ENCODE results near the gene BATF.

GRCh38 chr14:75551021-75551420, 28.8 kb downstream of the BATF start:
- TF ChIP-seq CTCF (IDR thresholded peaks at IDR 0.05) (no peak), POLR2AphosphoS5 (IDR thresholded peaks at IDR 0.05; ENCODE audit: low read depth, low read length) (no peak)
- TF ChIP-seq, protein P1, sequence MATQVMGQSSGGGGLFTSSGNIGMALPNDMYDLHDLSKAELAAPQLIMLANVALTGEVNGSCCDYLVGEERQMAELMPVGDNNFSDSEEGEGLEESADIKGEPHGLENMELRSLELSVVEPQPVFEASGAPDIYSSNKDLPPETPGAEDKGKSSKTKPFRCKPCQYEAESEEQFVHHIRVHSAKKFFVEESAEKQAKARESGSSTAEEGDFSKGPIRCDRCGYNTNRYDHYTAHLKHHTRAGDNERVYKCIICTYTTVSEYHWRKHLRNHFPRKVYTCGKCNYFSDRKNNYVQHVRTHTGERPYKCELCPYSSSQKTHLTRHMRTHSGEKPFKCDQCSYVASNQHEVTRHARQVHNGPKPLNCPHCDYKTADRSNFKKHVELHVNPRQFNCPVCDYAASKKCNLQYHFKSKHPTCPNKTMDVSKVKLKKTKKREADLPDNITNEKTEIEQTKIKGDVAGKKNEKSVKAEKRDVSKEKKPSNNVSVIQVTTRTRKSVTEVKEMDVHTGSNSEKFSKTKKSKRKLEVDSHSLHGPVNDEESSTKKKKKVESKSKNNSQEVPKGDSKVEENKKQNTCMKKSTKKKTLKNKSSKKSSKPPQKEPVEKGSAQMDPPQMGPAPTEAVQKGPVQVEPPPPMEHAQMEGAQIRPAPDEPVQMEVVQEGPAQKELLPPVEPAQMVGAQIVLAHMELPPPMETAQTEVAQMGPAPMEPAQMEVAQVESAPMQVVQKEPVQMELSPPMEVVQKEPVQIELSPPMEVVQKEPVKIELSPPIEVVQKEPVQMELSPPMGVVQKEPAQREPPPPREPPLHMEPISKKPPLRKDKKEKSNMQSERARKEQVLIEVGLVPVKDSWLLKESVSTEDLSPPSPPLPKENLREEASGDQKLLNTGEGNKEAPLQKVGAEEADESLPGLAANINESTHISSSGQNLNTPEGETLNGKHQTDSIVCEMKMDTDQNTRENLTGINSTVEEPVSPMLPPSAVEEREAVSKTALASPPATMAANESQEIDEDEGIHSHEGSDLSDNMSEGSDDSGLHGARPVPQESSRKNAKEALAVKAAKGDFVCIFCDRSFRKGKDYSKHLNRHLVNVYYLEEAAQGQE (IDR thresholded peaks at IDR 0.05; ENCODE audit: insufficient read depth in 1 of 2, low read depth in 2 of 2, low read length in 1 of 2), result no peak
